KOPT-K1 (cell line): Measurements from ENCODE around the gene UCK2.
"Not testable (repeated sequence)": the region's sequence is repeated elsewhere in the genome, so short reads cannot be mapped to it uniquely, and the experiment has no call there.

Experiments used
- H3K27ac ChIP-seq: fragments of 200-600 bp; sonication (generic); 2 replicates; pipeline ENCODE4 v1.5.1; 2016; ENCODE audit warnings: antibody characterized with exemption, mild to moderate bottlenecking, low read depth, low read length; ENCODE audit not compliant: poor library complexity, severe bottlenecking
- H3K36me3 ChIP-seq: fragments of 200-600 bp; sonication (generic); 2 replicates; pipeline ENCODE4 v1.5.1; 2017; ENCODE audit warnings: antibody characterized with exemption, mild to moderate bottlenecking, low read length, moderate library complexity; ENCODE audit not compliant: insufficient read depth
- H3K9me3 ChIP-seq: fragments of 200-600 bp; sonication (generic); 2 replicates; pipeline ENCODE4 v1.5.1; 2017; ENCODE audit warnings: antibody characterized with exemption, low read length, mild to moderate bottlenecking; ENCODE audit not compliant: insufficient read depth, poor library complexity, severe bottlenecking

UCK2 gene

GRCh38 chr1:165827268-165828102 is at the start of gene UCK2:
Gene UCK2, plus strand, starts transcription at chr1:165827614. Its CDS starts 220 bp downstream, at chr1:165827834.
- Histone ChIP-seq H3K27ac (peak within 1 kb of the TSS; percentile 96), H3K36me3 (no peaks in the 10 kb centered on the region), H3K9me3 (no peaks in the 10 kb centered on the region)

GRCh38 chr1:165778197-165778596 is 49.2 kb upstream of the UCK2 start:
- not testable (repeated sequence) for H3K9me3 ChIP-seq

GRCh38 chr1:165783519-165783918 is 43.9 kb upstream of the UCK2 start:
- H3K9me3 ChIP-seq, H3K36me3 ChIP-seq: not testable (repeated sequence)
- H3K27ac ChIP-seq, result peak overlapping the region; percentile 40

More at GRCh38 chr1:165778197-165778596, 49.2 kb upstream of the UCK2 start:
- H3K27ac ChIP-seq, H3K36me3 ChIP-seq: not testable (repeated sequence)

GRCh38 chr1:165787741-165788140 is 39.7 kb upstream of the UCK2 start:
- Histone ChIP-seq H3K27ac (no peak overlapping the region), H3K9me3 (no peaks in the 10 kb centered on the region), H3K36me3 (no peaks in the 10 kb centered on the region)

GRCh38 chr1:165793951-165794350 is 33.5 kb upstream of the UCK2 start:
- Histone ChIP-seq H3K36me3 (no peaks in the 10 kb centered on the region), H3K9me3 (peaks cover 1% of the 10 kb centered on the region), H3K27ac (no peak overlapping the region)

- H3K9me3 ChIP-seq, result peaks cover 12% of the 10 kb centered on the region
- no peaks in the 10 kb centered on the region for H3K36me3 ChIP-seq
- H3K27ac ChIP-seq, result no peak overlapping the region
These were observed 31.5 kb upstream of the UCK2 start for GRCh38 chr1:165795894-165796293.

- no peaks in the 10 kb centered on the region for H3K36me3 ChIP-seq
- no peak overlapping the region for H3K27ac ChIP-seq
- H3K9me3 ChIP-seq, result peaks cover 12% of the 10 kb centered on the region
These were observed 28.0 kb upstream of the UCK2 start for GRCh38 chr1:165799387-165799786.

- H3K27ac ChIP-seq, H3K9me3 ChIP-seq, H3K36me3 ChIP-seq: not testable (repeated sequence)
These were observed 22.9 kb upstream of the UCK2 start for GRCh38 chr1:165804513-165804912.

- Histone ChIP-seq H3K36me3 (no peaks in the 10 kb centered on the region), H3K9me3 (no peaks in the 10 kb centered on the region), H3K27ac (no peak overlapping the region)
These were observed 19.8 kb upstream of the UCK2 start for GRCh38 chr1:165807613-165808012.

GRCh38 chr1:165815725-165816124 is 11.7 kb upstream of the UCK2 start:
- H3K27ac ChIP-seq, result no peak overlapping the region
- no peaks in the 10 kb centered on the region for H3K9me3 ChIP-seq
- no peaks in the 10 kb centered on the region for H3K36me3 ChIP-seq

- no peak overlapping the region for H3K27ac ChIP-seq
- H3K9me3 ChIP-seq, result no peaks in the 10 kb centered on the region
- H3K36me3 ChIP-seq, result no peaks in the 10 kb centered on the region
These were observed 11.3 kb upstream of the UCK2 start for GRCh38 chr1:165816157-165816556.

- H3K27ac ChIP-seq, result no peak overlapping the region
- no peaks in the 10 kb centered on the region for H3K36me3 ChIP-seq
- no peaks in the 10 kb centered on the region for H3K9me3 ChIP-seq
These were observed 10.5 kb upstream of the UCK2 start for GRCh38 chr1:165816826-165817497.

- H3K36me3 ChIP-seq, result no peaks in the 10 kb centered on the region
- H3K27ac ChIP-seq, result no peak overlapping the region
- H3K9me3 ChIP-seq, result no peaks in the 10 kb centered on the region
These were observed 3.7 kb upstream of the UCK2 start for GRCh38 chr1:165823552-165824268.

GRCh38 chr1:165824269-165824643 is 3.2 kb upstream of the UCK2 start:
- Histone ChIP-seq H3K27ac (no peak overlapping the region), H3K36me3 (no peaks in the 10 kb centered on the region), H3K9me3 (no peaks in the 10 kb centered on the region)

GRCh38 chr1:165826565-165827267 is 698 bp upstream of the UCK2 start:
- H3K36me3 ChIP-seq, result no peaks in the 10 kb centered on the region
- H3K27ac ChIP-seq, result no peak overlapping the region
- no peaks in the 10 kb centered on the region for H3K9me3 ChIP-seq
